HepG2 (cell line): ENCODE measurements around the gene IL17RC. TPM values are rescaled to one million over a fixed set of nuclear protein-coding genes. Genes with fewer than 3 reads are reported as not detected.

ENCODE experiments used
- ATAC-seq: fragments of 200-7000 bp; cut with Tn5 transposase; 3 replicates; pipeline ENCODE4 v1.9.1; 2020; ENCODE audit warnings: mild to moderate bottlenecking, moderate library complexity
- BruUV-seq: library from RNA; stranded (reverse); fragments of 400-500 nt; replicated peaks from 2 replicates; lab custom pipeline; 2021; lab: Mats Ljungman, UMichigan
- CTCF ChIA-PET: fragments of 300-600 bp; formaldehyde crosslinking; extraction: SDS; loops from one replicate; lab custom pipeline; 2021; ENCODE audit warnings: low total read pairs, inconsistent platforms, low intra/inter-chr PET ratio; lab: Yijun Ruan, JAX
- POLR2A ChIA-PET: fragments of 350-600 bp; sonication (Branson Sonifier 250); formaldehyde crosslinking; loops from one replicate; lab custom pipeline; 2020; ENCODE audit warnings: antibody characterized with exemption, inconsistent platforms; lab: Yijun Ruan, JAX
- DNase-seq: peaks from one replicate; pipeline ENCODE4 v3.0.0-alpha.2; 2015; ENCODE audit warnings: low spot score
- FAIRE-seq: peaks from 3 replicates; lab custom pipeline; 2011; peaks lifted over from hg19 to GRCh38; lab: Jason Lieb, UNC
- H2AFZ ChIP-seq: one replicate; pipeline ENCODE4 v1.6.1; 2011; ENCODE audit warnings: low read length, inconsistent platforms
- H3K27ac ChIP-seq: fragments of 300-600 bp; 3 replicates; pipeline ENCODE4 v1.8.0; 2011; ENCODE audit warnings: mixed run types, mild to moderate bottlenecking, mixed read lengths, low read length, inconsistent platforms; ENCODE audit not compliant: insufficient read depth; ENCODE audit errors: extremely low read length
- H3K27me3 ChIP-seq, 2 experiments: fragments of 200-600 bp in 1 of 2; 2 replicates in 1 of 2; 3 replicates in 1 of 2; pipeline versions ENCODE4 v1.6.0 to v1.8.0; 2011; ENCODE audit warnings: low read length in 2 of 2, mild to moderate bottlenecking in 2 of 2, moderate library complexity in 2 of 2, inconsistent platforms in 1 of 2; ENCODE audit not compliant: insufficient read depth in 2 of 2, control insufficient read depth in 1 of 2
- H3K36me3 ChIP-seq, 2 experiments: fragments of 200-600 bp in 1 of 2; replicated peaks in 1 of 2; 2 replicates in 1 of 2; 3 replicates in 1 of 2; pipeline versions ENCODE4 v1.5.1 to v1.8.0; 2011; ENCODE audit warnings: low read length in 2 of 2, inconsistent platforms in 1 of 2; ENCODE audit not compliant: insufficient read depth in 2 of 2, control insufficient read depth in 1 of 2
- H3K4me1 ChIP-seq: 2 replicates; pipeline ENCODE4 v1.5.1; 2012; ENCODE audit warnings: low read length, inconsistent platforms; ENCODE audit not compliant: insufficient read depth
- H3K4me2 ChIP-seq: 2 replicates; pipeline ENCODE4 v1.6.0; 2011; ENCODE audit warnings: low read depth, low read length, inconsistent platforms
- H3K4me3 ChIP-seq, 3 experiments: fragments of 200-600 bp in 1 of 3; sonication (generic), shearing (Covaris generic) in 1 of 3; replicated peaks in 1 of 3; 2 replicates each; pipeline ENCODE4 v1.5.1; 2011 to 2016; ENCODE audit warnings: low read length in 3 of 3, inconsistent platforms in 2 of 3, low read depth in 2 of 3, mild to moderate bottlenecking in 2 of 3, control low read depth in 1 of 3, mixed read lengths in 1 of 3; ENCODE audit not compliant: insufficient read depth in 1 of 3
- H3K79me2 ChIP-seq: one replicate; pipeline ENCODE4 v1.6.1; 2011; ENCODE audit warnings: low read length, inconsistent platforms; ENCODE audit not compliant: insufficient read depth
- H3K9ac ChIP-seq: 2 replicates; pipeline ENCODE4 v1.6.0; 2011; ENCODE audit warnings: mild to moderate bottlenecking, low read depth, low read length, inconsistent platforms; ENCODE audit not compliant: insufficient read depth
- H3K9me3 ChIP-seq: 2 replicates; pipeline ENCODE4 v1.5.1; 2012; ENCODE audit warnings: mild to moderate bottlenecking, low read length
- H4K20me1 ChIP-seq: 2 replicates; pipeline ENCODE4 v1.6.0; 2011; ENCODE audit warnings: inconsistent platforms, mild to moderate bottlenecking, low read length, moderate library complexity; ENCODE audit not compliant: insufficient read depth
- AGO2 ChIP-seq: fragments of 200-400 bp; formaldehyde crosslinking; optimal IDR thresholded peaks from 2 replicates; pipeline ENCODE3; 2017; ENCODE audit warnings: mild to moderate bottlenecking, low read depth, low read length, moderate library complexity
- ATF7 ChIP-seq, 2 experiments: fragments of 450-650 bp in 1 of 2; sonication (generic) in 1 of 2; formaldehyde crosslinking in 1 of 2; IDR thresholded peaks; 2 replicates each; pipeline versions ENCODE4 v1.4.0 to v1.6.1; 2016 to 2020; ENCODE audit warnings: antibody characterized with exemption in 1 of 2, mild to moderate bottlenecking in 1 of 2, missing genetic modification reagents in 1 of 2
- GRHL1 ChIP-seq: sonication (generic); formaldehyde crosslinking; conservative IDR thresholded peaks from 2 replicates; pipeline ENCODE4 v1.8.0; 2022; ENCODE audit warnings: missing genetic modification reagents
- KAT2B ChIP-seq: fragments of 150-350 bp; IDR thresholded peaks from 2 replicates; pipeline ENCODE4 v1.6.1; 2014; ENCODE audit warnings: low read depth, low read length, borderline replicate concordance
- RBFOX2 ChIP-seq: fragments of 200-400 bp; formaldehyde crosslinking; IDR thresholded peaks from 2 replicates; pipeline ENCODE4 v1.6.1; 2017; ENCODE audit warnings: low read depth, mild to moderate bottlenecking, low read length
- ZFP36 ChIP-seq: fragments of 150-350 bp; IDR thresholded peaks from 2 replicates; pipeline ENCODE4 v1.6.1; 2018; ENCODE audit warnings: borderline replicate concordance, low read length, low read depth; ENCODE audit not compliant: partially characterized antibody
- ZMYM3 ChIP-seq: sonication (generic); formaldehyde crosslinking; IDR thresholded peaks from 2 replicates; pipeline ENCODE4 v1.5.1; 2020; ENCODE audit warnings: mild to moderate bottlenecking, missing genetic modification reagents
- ZNF280B ChIP-seq: sonication (generic); formaldehyde crosslinking; IDR thresholded peaks from 2 replicates; pipeline ENCODE4 v1.5.0; 2020; ENCODE audit warnings: missing genetic modification reagents, mild to moderate bottlenecking, borderline replicate concordance
- ZNF766 ChIP-seq: sonication (generic); formaldehyde crosslinking; IDR thresholded peaks from 2 replicates; pipeline ENCODE4 v1.5.0; 2020; ENCODE audit warnings: missing genetic modification reagents, borderline replicate concordance
- ZNF768 ChIP-seq: sonication (generic); formaldehyde crosslinking; IDR thresholded peaks from 2 replicates; pipeline ENCODE4 v1.4.0; 2020; ENCODE audit warnings: missing genetic modification reagents
- whole genome bisulfite sequencing: methylation state at CpG from one replicate; pipeline ENCODE4 v1.1.6; 2017; ENCODE audit warnings: low lambda C conversion rate; 5-methylcytosine and 5-hydroxymethylcytosine counted together
- in situ Hi-C: cut with HindIII; loops from 2 replicates; pipeline ENCODE4 v1.10.0; 2017; ENCODE audit warnings: low pct_unique_long_range_greater_than_20kb; ENCODE audit not compliant: extremely low pct_ligation_motif_present
- intact Hi-C: fragments of 100-400 bp; cut with micrococcal nuclease; formaldehyde crosslinking; loops from one replicate; pipeline ENCODE4 v1.10.0; 2022; ENCODE audit not compliant: unreplicated experiment
- polyA plus RNA-seq, 8 experiments: library from polyadenylated mRNA; depleted of rRNA in 3 of 8; stranded (reverse) in 7 of 8; unstranded in 1 of 8; fragments of >200 nt; fragmentation: Illumina TruSeq in 4 of 8; extraction: Trizol in 4 of 8; gene quantifications; 2 replicates each; pipeline versions ENCODE4 v1.2.1 to v1.2.3, GENCODE V29; 2011 to 2016; ENCODE audit warnings: low read depth in 4 of 8, missing spikeins in 1 of 8, mixed read lengths in 1 of 8; ENCODE audit not compliant: insufficient read depth in 1 of 8
- total RNA-seq, 5 experiments: library from RNA; depleted of rRNA; stranded (reverse); fragments of >200 nt; fragmentation: Illumina TruSeq; extraction: Trizol; gene quantifications; 2 replicates each; pipeline ENCODE4 v1.2.3, GENCODE V29; 2016; ENCODE audit warnings: low read depth in 1 of 5

The IL17RC gene
- total and polyA plus RNA-seq, 2 of the 13 experiments (the other 11 are each of a cell fraction or from before 2014, with no cell fraction given): 20.7 to 24.0 TPM

- no peak for DNase-seq
- peak; percentile 17 for TF ChIP-seq ZFP36
- TF ChIP-seq ZNF768 (CRISPR knock-in tag): peak; percentile 99
- TF ChIP-seq KAT2B: no peak
- TF ChIP-seq GRHL1 (CRISPR knock-in tag): no peak
- TF ChIP-seq ZMYM3: peak; percentile 79
- H3K27ac ChIP-seq: no peak overlapping the region
- no peak for ATAC-seq
- peaks cover 49% of the 10 kb centered on the region for H3K4me1 ChIP-seq
- H3K9ac ChIP-seq: no peak overlapping the region
- in situ Hi-C loops (no loop called here), intact Hi-C loops (no loop called here)
- CTCF ChIA-PET: no interaction called here
- no peaks in the 10 kb centered on the region for H3K9me3 ChIP-seq
- H3K79me2 ChIP-seq: peaks cover 3% of the 10 kb centered on the region
- POLR2A ChIA-PET: no interaction called here
- no peaks in the 10 kb centered on the region for H3K27me3 ChIP-seq
- H3K4me3 ChIP-seq: no peak overlapping the region
- 86% methylated on average over 10 of the region's 10 CpGs for WGBS
- no peak overlapping the region for H2AFZ ChIP-seq
- no peaks in the 10 kb centered on the region; a peak in 2 of 5 replicates for H3K36me3 ChIP-seq
- no peak for FAIRE-seq
- H4K20me1 ChIP-seq: no peaks in the 10 kb centered on the region
- BruUV-seq: no TSS peak
- H3K4me2 ChIP-seq: no peak overlapping the region
These were observed 34.7 kb downstream of the IL17RC start for GRCh38 chr3:9951598-9951961.

GRCh38 chr3:9951962-9952805 lies 35.3 kb downstream of the IL17RC start, which contains the start of gene PRRT3:
PRRT3 (minus strand) TSS chr3:9952408; CDS start chr3:9950115, 2,293 bp downstream.
- DNase-seq (no peak), ATAC-seq (no peak), FAIRE-seq (no peak)
- 98% methylated on average over 49 of the region's 52 CpGs for WGBS
- BruUV-seq: no TSS peak
- in situ Hi-C loops (no loop called here), intact Hi-C loops (no loop called here)
- Histone ChIP-seq H2AFZ (no peak within 1 kb of the TSS), H3K27ac (no peak within 1 kb of the TSS), H3K9ac (no peak within 1 kb of the TSS), H4K20me1 (no peaks in the 10 kb centered on the region), H3K27me3 (no peaks in the 10 kb centered on the region), H3K4me3 (no peak within 1 kb of the TSS), H3K79me2 (peaks cover 3% of the 10 kb centered on the region), H3K36me3 (no peaks in the 10 kb centered on the region; a peak in 2 of 5 replicates), H3K4me2 (no peak within 1 kb of the TSS), H3K4me1 (peaks cover 53% of the 10 kb centered on the region)
- POLR2A ChIA-PET: no interaction called here
- CTCF ChIA-PET: no interaction called here
- TF ChIP-seq RBFOX2 (peak; percentile 70), ATF7 (IDR thresholded peaks at IDR 0.05) (peak; percentile 87), ATF7 (CRISPR knock-in tag; IDR thresholded peaks at IDR 0.05) (no peak), ZFP36 (peak; percentile 12), ZNF766 (CRISPR knock-in tag) (no peak), ZNF280B (CRISPR knock-in tag) (no peak), AGO2 (peak; percentile 84)
- TF ChIP-seq, all 625 proteins: peak for 4
- no peaks in the 10 kb centered on the region for H3K9me3 ChIP-seq
